Mononuclear cell (primary cell): ENCODE data around the gene DNAL1. TPM values are rescaled to one million over a fixed set of nuclear protein-coding genes. Genes with fewer than 3 reads are reported as not detected.

Experiments used
- H3K27me3 ChIP-seq: 2 replicates; pipeline ENCODE4 v1.6.0; 2011; ENCODE audit warnings: low read length, control low read depth; ENCODE audit not compliant: insufficient read depth
- H3K4me1 ChIP-seq: 2 replicates; pipeline ENCODE4 v1.5.1; 2011; ENCODE audit warnings: mild to moderate bottlenecking, low read length, control low read depth; ENCODE audit not compliant: insufficient read depth
- H3K4me3 ChIP-seq: 2 replicates; pipeline ENCODE4 v1.5.1; 2011; ENCODE audit warnings: mild to moderate bottlenecking, low read length, moderate library complexity
- H3K9me3 ChIP-seq: 2 replicates; pipeline ENCODE4 v1.5.1; 2011; ENCODE audit warnings: low read depth, mild to moderate bottlenecking, control low read depth, low read length
- total RNA-seq: library from RNA; depleted of rRNA; stranded (reverse); fragments of >200 nt; gene quantifications from one replicate; pipeline ENCODE4 v1.2.3, GENCODE V29; 2012

The DNAL1 gene
- total RNA-seq, 1 donor: 1.5 TPM

- Histone ChIP-seq H3K9me3 (no peaks in the 10 kb centered on the region), H3K4me3 (no peak overlapping the region), H3K27me3 (peaks cover 4% of the 10 kb centered on the region)
Observed at GRCh38 chr14:73710737-73711136, 66.0 kb downstream of the DNAL1 start.

GRCh38 chr14:73712071-73712506, 67.3 kb downstream of the DNAL1 start:
- H3K4me1 ChIP-seq: peaks cover 29% of the 10 kb centered on the region
- H3K27me3 ChIP-seq: peaks cover 4% of the 10 kb centered on the region
- no peaks in the 10 kb centered on the region for H3K9me3 ChIP-seq
- peak overlapping the region; percentile 67 for H3K4me3 ChIP-seq

More at GRCh38 chr14:73710737-73711136, 66.0 kb downstream of the DNAL1 start:
- H3K4me1 ChIP-seq: peaks cover 29% of the 10 kb centered on the region

- Histone ChIP-seq H3K9me3 (no peaks in the 10 kb centered on the region), H3K27me3 (peaks cover 4% of the 10 kb centered on the region), H3K4me1 (peaks cover 29% of the 10 kb centered on the region), H3K4me3 (peak overlapping the region; percentile 67)
Observed at GRCh38 chr14:73712540-73713180, 67.9 kb downstream of the DNAL1 start.

DNA sequence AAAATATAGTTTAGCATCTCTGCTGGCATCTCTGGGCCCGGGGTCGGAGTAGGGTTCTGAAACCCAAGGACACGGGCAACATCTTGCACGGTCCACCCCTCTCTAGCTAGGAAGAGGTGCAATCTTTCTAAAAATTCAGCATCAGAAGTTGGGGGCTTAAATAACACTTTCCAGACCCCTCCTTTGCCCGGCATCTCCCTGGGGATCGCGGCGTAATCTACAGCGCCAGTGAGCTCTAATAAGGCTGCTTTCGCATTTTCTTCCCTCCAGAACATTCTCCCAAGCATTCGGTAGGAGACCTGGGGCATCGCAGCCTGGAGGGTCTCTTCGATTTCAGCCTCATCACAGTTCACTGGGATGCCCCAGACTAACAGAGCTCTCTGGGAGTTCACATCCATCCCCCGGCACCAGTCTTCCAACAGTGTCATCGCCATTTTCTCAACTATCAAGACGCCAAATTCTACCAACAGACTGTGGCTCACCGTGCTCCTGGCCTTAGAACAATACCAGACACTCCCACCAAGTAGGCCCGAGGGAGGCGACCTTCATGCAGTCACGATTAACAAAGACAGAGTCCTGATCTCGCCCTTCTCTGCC, 68.5 kb downstream of the DNAL1 start:
- no peaks in the 10 kb centered on the region for H3K9me3 ChIP-seq
- peaks cover 29% of the 10 kb centered on the region for H3K4me1 ChIP-seq
- peaks cover 4% of the 10 kb centered on the region for H3K27me3 ChIP-seq
- H3K4me3 ChIP-seq: peak overlapping the region; percentile 67

DNA sequence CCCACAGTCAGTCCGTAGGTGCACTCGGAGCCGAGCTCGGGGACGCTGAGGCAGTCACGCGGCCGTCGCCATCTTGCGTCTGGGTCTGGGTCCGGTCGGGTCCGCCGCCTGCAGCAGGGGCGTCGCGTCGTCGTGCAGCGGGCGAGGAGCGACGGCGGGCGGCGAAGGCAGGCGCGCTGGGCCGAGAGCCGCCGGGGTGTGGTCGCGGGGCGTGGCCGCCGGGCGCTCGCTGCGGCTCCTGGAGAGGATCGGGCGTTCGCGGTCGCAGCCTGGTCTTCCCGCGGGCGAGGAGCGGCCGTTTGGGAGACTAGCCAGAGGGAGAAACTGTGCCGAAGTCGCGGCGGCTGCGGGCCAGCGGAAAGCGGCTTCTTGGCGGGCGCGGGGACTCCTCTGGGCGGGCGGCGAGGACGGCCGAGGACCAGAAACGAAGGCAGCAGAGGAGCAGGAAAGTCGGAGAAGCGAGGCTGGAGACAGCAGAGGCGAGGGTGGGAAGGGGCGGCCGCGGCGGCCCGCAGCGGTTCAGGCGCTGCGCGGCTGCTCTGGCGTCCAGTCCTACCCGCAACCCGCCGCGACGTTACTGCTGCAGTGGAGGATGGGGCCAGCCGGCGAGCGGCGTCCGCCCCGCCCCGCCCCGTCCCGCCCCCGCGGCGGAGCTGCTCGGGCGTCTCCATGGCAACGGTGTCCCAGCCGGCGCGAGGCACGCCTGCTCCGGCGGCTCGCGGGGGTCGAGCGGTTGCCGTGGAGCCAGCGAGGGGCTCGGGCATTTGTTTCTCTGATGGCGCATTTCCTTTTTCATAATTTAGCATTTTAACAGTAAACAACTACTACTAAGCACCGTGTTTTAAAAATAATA, 69.2 kb downstream of the DNAL1 start, which contains the start of gene PNMA1:
Gene PNMA1, minus strand, starts transcription at position 582 of the 853 bp plus-strand sequence. CDS start 745 bp downstream, outside the sequence.
- Histone ChIP-seq H3K4me3 (peak within 1 kb of the TSS; percentile 67), H3K9me3 (no peaks in the 10 kb centered on the region), H3K27me3 (peaks cover 4% of the 10 kb centered on the region), H3K4me1 (peaks cover 29% of the 10 kb centered on the region)

GRCh38 chr14:73714656-73715081, 69.9 kb downstream of the DNAL1 start:
- Histone ChIP-seq H3K4me3 (no peak overlapping the region), H3K9me3 (no peaks in the 10 kb centered on the region), H3K27me3 (peaks cover 4% of the 10 kb centered on the region), H3K4me1 (peaks cover 29% of the 10 kb centered on the region)

GRCh38 chr14:73715707-73716106, 70.9 kb downstream of the DNAL1 start:
- peaks cover 4% of the 10 kb centered on the region for H3K27me3 ChIP-seq
- H3K4me1 ChIP-seq: peaks cover 29% of the 10 kb centered on the region
- no peak overlapping the region for H3K4me3 ChIP-seq
- H3K9me3 ChIP-seq: no peaks in the 10 kb centered on the region

- Histone ChIP-seq H3K4me3 (no peak overlapping the region), H3K9me3 (no peaks in the 10 kb centered on the region), H3K27me3 (peaks cover 4% of the 10 kb centered on the region), H3K4me1 (peaks cover 19% of the 10 kb centered on the region)
Observed at GRCh38 chr14:73717266-73717665, 72.5 kb downstream of the DNAL1 start.

GRCh38 chr14:73717711-73718417, 73.1 kb downstream of the DNAL1 start:
- peaks cover 2% of the 10 kb centered on the region for H3K27me3 ChIP-seq
- H3K4me3 ChIP-seq: no peak overlapping the region
- peaks cover 13% of the 10 kb centered on the region for H3K4me1 ChIP-seq
- H3K9me3 ChIP-seq: no peaks in the 10 kb centered on the region

GRCh38 chr14:73718418-73719251, 73.8 kb downstream of the DNAL1 start:
- Histone ChIP-seq H3K4me3 (no peak overlapping the region), H3K9me3 (no peaks in the 10 kb centered on the region), H3K27me3 (no peaks in the 10 kb centered on the region), H3K4me1 (peaks cover 7% of the 10 kb centered on the region)

- Histone ChIP-seq H3K4me3 (no peak overlapping the region), H3K27me3 (no peaks in the 10 kb centered on the region), H3K9me3 (no peaks in the 10 kb centered on the region), H3K4me1 (peaks cover 13% of the 10 kb centered on the region)
Observed at GRCh38 chr14:73719361-73719760, 74.6 kb downstream of the DNAL1 start.

GRCh38 chr14:73719791-73720190, 75.0 kb downstream of the DNAL1 start:
- Histone ChIP-seq H3K9me3 (no peaks in the 10 kb centered on the region), H3K4me3 (no peak overlapping the region), H3K4me1 (peaks cover 13% of the 10 kb centered on the region), H3K27me3 (no peaks in the 10 kb centered on the region)

- Histone ChIP-seq H3K4me1 (peaks cover 21% of the 10 kb centered on the region), H3K9me3 (no peaks in the 10 kb centered on the region), H3K27me3 (no peaks in the 10 kb centered on the region), H3K4me3 (no peak overlapping the region)
Observed at GRCh38 chr14:73720636-73721035, 75.8 kb downstream of the DNAL1 start.
